HepG2 (cell line): Measurements from ENCODE around the gene PERCC1.

Experiments used
- CHD4 ChIP-seq: fragments of 200-600 bp; sonication (generic); IDR thresholded peaks from 2 replicates; pipeline ENCODE4 v1.7.0; 2017; ENCODE audit warnings: mild to moderate bottlenecking, low read length, borderline replicate concordance
- MAFF ChIP-seq: IDR thresholded peaks from 2 replicates; pipeline ENCODE4 v1.6.1; 2011; ENCODE audit warnings: low read depth, low read length, improper control_type of control experiment
- RAD21 ChIP-seq: fragments of 450-650 bp; formaldehyde crosslinking; IDR thresholded peaks from 2 replicates; pipeline ENCODE4 v1.5.0; 2020; ENCODE audit warnings: mild to moderate bottlenecking
- SMAD9 ChIP-seq: sonication (generic); formaldehyde crosslinking; IDR thresholded peaks from 2 replicates; pipeline ENCODE4 v1.5.1; 2020; ENCODE audit warnings: mild to moderate bottlenecking, missing genetic modification reagents
- SOX6 ChIP-seq, 2 experiments: fragments of 450-650 bp in 1 of 2; sonication (generic) in 1 of 2; formaldehyde crosslinking in 1 of 2; IDR thresholded peaks; 2 replicates each; pipeline versions ENCODE4 v1.4.0 to v1.6.1; 2017 to 2020; ENCODE audit warnings: antibody characterized with exemption in 1 of 2, mild to moderate bottlenecking in 1 of 2, missing genetic modification reagents in 1 of 2
- ZC3H13 ChIP-seq: sonication (generic); formaldehyde crosslinking; IDR thresholded peaks from 2 replicates; pipeline ENCODE4 v1.8.1; 2023; ENCODE audit warnings: mild to moderate bottlenecking, missing genetic modification reagents, moderate library complexity
- ZNF597 ChIP-seq: sonication (generic); formaldehyde crosslinking; IDR thresholded peaks from 2 replicates; pipeline ENCODE4 v1.5.0; 2020; ENCODE audit warnings: missing genetic modification reagents
- ZNF780A ChIP-seq: sonication (generic); formaldehyde crosslinking; IDR thresholded peaks from 2 replicates; pipeline ENCODE4 v1.8.0; 2022; ENCODE audit warnings: mild to moderate bottlenecking, missing genetic modification reagents, moderate library complexity
- TF ChIP-seq, protein P1 (sequence below): sonication (generic); formaldehyde crosslinking; IDR thresholded peaks from 2 replicates; pipeline ENCODE4 v1.5.0; 2020; ENCODE audit warnings: mild to moderate bottlenecking, missing genetic modification reagents, moderate library complexity

DNA sequence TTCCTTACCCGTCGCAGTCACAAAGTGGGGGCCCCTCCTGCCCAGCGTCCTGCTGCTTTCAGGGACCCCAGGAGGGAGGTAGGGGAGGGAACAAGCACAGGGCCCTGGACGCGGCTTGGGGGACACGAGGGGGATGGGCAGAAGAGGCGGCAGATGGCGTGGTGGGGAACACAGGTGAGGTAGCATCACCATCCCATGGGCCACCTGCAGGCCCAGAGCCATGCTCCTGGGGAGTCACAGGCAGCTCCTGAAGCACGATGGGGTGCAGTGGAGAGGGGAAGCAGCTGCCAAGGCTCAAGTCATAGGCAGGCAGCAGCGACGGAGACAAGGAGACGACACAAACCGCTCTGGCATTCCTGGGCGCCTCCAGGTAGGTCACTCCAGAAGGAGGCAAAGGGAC lies 27.1 kb upstream of the PERCC1 start:
- TF ChIP-seq MAFF (no peak), CHD4 (no peak), ZNF780A (CRISPR knock-in tag) (no peak), RAD21 (CRISPR knock-in tag) (no peak), SMAD9 (no peak), ZNF597 (CRISPR knock-in tag) (no peak), SOX6 (IDR thresholded peaks at IDR 0.05) (no peak), SOX6 (CRISPR knock-in tag; IDR thresholded peaks at IDR 0.05) (no peak), ZC3H13 (CRISPR knock-in tag) (no peak)
- TF ChIP-seq, protein P1, sequence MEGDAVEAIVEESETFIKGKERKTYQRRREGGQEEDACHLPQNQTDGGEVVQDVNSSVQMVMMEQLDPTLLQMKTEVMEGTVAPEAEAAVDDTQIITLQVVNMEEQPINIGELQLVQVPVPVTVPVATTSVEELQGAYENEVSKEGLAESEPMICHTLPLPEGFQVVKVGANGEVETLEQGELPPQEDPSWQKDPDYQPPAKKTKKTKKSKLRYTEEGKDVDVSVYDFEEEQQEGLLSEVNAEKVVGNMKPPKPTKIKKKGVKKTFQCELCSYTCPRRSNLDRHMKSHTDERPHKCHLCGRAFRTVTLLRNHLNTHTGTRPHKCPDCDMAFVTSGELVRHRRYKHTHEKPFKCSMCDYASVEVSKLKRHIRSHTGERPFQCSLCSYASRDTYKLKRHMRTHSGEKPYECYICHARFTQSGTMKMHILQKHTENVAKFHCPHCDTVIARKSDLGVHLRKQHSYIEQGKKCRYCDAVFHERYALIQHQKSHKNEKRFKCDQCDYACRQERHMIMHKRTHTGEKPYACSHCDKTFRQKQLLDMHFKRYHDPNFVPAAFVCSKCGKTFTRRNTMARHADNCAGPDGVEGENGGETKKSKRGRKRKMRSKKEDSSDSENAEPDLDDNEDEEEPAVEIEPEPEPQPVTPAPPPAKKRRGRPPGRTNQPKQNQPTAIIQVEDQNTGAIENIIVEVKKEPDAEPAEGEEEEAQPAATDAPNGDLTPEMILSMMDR (CRISPR knock-in tag): no peak
